Prostate gland (tissue), 2 donors: ENCODE data around the gene CAB39L. TPM values are rescaled to one million over a fixed set of nuclear protein-coding genes. Genes with fewer than 3 reads are reported as not detected.

Experiments used
- DNase-seq: peaks from one replicate; pipeline ENCODE4 v3.0.0-alpha.2; 2019; ENCODE audit warnings: low spot score
- H3K27ac ChIP-seq, 2 donors: fragments of 200-600 bp; sonication (generic); 2 replicates each; pipeline ENCODE4 v1.5.1; 2017 to 2019
- H3K27me3 ChIP-seq: fragments of 200-600 bp; sonication (generic); replicated peaks from 2 replicates; pipeline ENCODE4 v1.5.1; 2019; ENCODE audit not compliant: insufficient read depth
- H3K36me3 ChIP-seq, 2 donors: fragments of 200-600 bp; sonication (generic); 1 replicate in 1 of 2; 2 replicates in 1 of 2; pipeline versions ENCODE4 v1.5.1 to v1.8.1; 2017 to 2019
- H3K4me1 ChIP-seq: fragments of 200-600 bp; sonication (generic); replicated peaks from 2 replicates; pipeline ENCODE4 v1.5.1; 2019
- H3K4me3 ChIP-seq, 2 donors: fragments of 200-600 bp; sonication (generic); 2 replicates each; pipeline ENCODE4 v1.5.1; 2017 to 2019
- H3K9me3 ChIP-seq: fragments of 200-600 bp; sonication (generic); 2 replicates; pipeline ENCODE4 v1.5.1; 2017
- POLR2A ChIP-seq: fragments of 450-650 bp; IDR thresholded peaks from one replicate; pipeline ENCODE4 v1.6.1; 2016; ENCODE audit warnings: antibody characterized with exemption, mild to moderate bottlenecking
- POLR2AphosphoS5 ChIP-seq: sonication (generic); formaldehyde crosslinking; IDR thresholded peaks from one replicate; pipeline ENCODE4 v1.6.1; 2017; ENCODE audit warnings: antibody characterized with exemption
- WGBS: methylation state at CpG from one replicate; pipeline ENCODE4 v1.1.5; 2018; 5-methylcytosine and 5-hydroxymethylcytosine counted together
- intact Hi-C: fragments of 100-400 bp; cut with DNase I; formaldehyde crosslinking; loops from one replicate; pipeline ENCODE4 v1.14.2; 2022
- total RNA-seq, 2 donors: library from RNA; depleted of rRNA; stranded (reverse); fragments of >200 nt; gene quantifications; one replicate each; pipeline ENCODE4 v1.1.0, GENCODE V29; 2016
- TF ChIP-seq, protein P1 (sequence below), 4 experiments: fragments of 200-600 bp in 2 of 4; fragments of 450-650 bp in 2 of 4; sonication (generic) in 2 of 4; IDR thresholded peaks; 1 replicate in 3 of 4; 2 replicates in 1 of 4; pipeline ENCODE4 v1.5.1; 2016 to 2019; ENCODE audit warnings: antibody characterized with exemption in 4 of 4, mild to moderate bottlenecking in 2 of 4, moderate library complexity in 2 of 4

Gene CAB39L
- total RNA-seq, 2 donors from 2014 or later, result 43.9 to 96.5 TPM

GRCh38 chr13:49279885-49280284 is 164.0 kb downstream of the CAB39L start:
- no peaks in the 10 kb centered on the region for H3K9me3 ChIP-seq
- no peaks in the 10 kb centered on the region for H3K27me3 ChIP-seq
- no peaks in the 10 kb centered on the region for H3K4me1 ChIP-seq
- intact Hi-C loops, result loop anchor here (10.0 kb wide), 1 partner anchor 525 kb away; no protein-coding TSS in a partner anchor
- H3K4me3 ChIP-seq, result no peak overlapping the region
- no peak for TF ChIP-seq POLR2A
- TF ChIP-seq, protein P1, sequence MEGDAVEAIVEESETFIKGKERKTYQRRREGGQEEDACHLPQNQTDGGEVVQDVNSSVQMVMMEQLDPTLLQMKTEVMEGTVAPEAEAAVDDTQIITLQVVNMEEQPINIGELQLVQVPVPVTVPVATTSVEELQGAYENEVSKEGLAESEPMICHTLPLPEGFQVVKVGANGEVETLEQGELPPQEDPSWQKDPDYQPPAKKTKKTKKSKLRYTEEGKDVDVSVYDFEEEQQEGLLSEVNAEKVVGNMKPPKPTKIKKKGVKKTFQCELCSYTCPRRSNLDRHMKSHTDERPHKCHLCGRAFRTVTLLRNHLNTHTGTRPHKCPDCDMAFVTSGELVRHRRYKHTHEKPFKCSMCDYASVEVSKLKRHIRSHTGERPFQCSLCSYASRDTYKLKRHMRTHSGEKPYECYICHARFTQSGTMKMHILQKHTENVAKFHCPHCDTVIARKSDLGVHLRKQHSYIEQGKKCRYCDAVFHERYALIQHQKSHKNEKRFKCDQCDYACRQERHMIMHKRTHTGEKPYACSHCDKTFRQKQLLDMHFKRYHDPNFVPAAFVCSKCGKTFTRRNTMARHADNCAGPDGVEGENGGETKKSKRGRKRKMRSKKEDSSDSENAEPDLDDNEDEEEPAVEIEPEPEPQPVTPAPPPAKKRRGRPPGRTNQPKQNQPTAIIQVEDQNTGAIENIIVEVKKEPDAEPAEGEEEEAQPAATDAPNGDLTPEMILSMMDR (IDR thresholded peaks at IDR 0.05), result no peak
- TF ChIP-seq POLR2AphosphoS5, result no peak
- no peak overlapping the region for H3K27ac ChIP-seq
- no peaks in the 10 kb centered on the region for H3K36me3 ChIP-seq
- no peak for DNase-seq

GRCh38 chr13:49279112-49279511 is 164.8 kb downstream of the CAB39L start:
- DNase-seq, result no peak
- Histone ChIP-seq H3K9me3 (no peaks in the 10 kb centered on the region), H3K27me3 (no peaks in the 10 kb centered on the region), H3K4me3 (no peak overlapping the region), H3K27ac (no peak overlapping the region), H3K4me1 (no peaks in the 10 kb centered on the region), H3K36me3 (no peaks in the 10 kb centered on the region)
- intact Hi-C loops, result loop anchor here (10.0 kb wide), 1 partner anchor 524 kb away; no protein-coding TSS in a partner anchor
- 69% methylated on average over 5 of the region's 5 CpGs for WGBS
- TF ChIP-seq POLR2AphosphoS5, result no peak
- TF ChIP-seq POLR2A, result no peak
- TF ChIP-seq, protein P1 (IDR thresholded peaks at IDR 0.05), result no peak

DNA sequence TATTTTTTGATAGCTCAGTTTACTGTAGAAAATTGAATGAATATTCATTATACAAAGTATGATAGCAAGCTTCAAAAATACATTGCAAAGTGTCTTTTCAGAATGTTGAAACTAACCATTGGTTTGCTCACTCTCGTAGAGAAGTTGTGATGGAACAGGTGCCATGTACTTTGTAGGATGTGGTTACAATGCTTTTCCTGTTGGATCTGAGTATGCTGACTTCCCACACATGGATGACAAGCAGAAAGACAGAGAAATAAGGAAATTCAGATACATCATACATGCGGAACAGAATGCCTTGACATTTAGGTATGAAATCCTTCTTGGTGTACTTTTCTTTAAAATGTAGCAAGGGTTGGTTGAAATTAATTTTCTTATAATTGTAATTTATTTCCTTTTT is 165.7 kb downstream of the CAB39L start:
- Histone ChIP-seq H3K27ac (no peak overlapping the region), H3K27me3 (no peaks in the 10 kb centered on the region), H3K4me1 (no peaks in the 10 kb centered on the region), H3K4me3 (no peak overlapping the region), H3K9me3 (no peaks in the 10 kb centered on the region), H3K36me3 (no peaks in the 10 kb centered on the region)
- intact Hi-C loops, result loop anchor here (10.0 kb wide), 1 partner anchor 523 kb away; no protein-coding TSS in a partner anchor
- DNase-seq, result no peak
- 90% methylated on average over 2 of the region's 2 CpGs for WGBS
- TF ChIP-seq POLR2A (no peak), POLR2AphosphoS5 (no peak)
- TF ChIP-seq, protein P1 (IDR thresholded peaks at IDR 0.05), result no peak

- 42% methylated on average over 2 of the region's 2 CpGs for WGBS
- no peak for DNase-seq
- no peaks in the 10 kb centered on the region for H3K27me3 ChIP-seq
- no peaks in the 10 kb centered on the region for H3K36me3 ChIP-seq
- H3K4me1 ChIP-seq, result no peaks in the 10 kb centered on the region
- intact Hi-C loops, result loop anchor here (10.0 kb wide), 1 partner anchor 517 kb away; no protein-coding TSS in a partner anchor
- H3K27ac ChIP-seq, result no peak overlapping the region
- H3K4me3 ChIP-seq, result no peak overlapping the region
- no peaks in the 10 kb centered on the region for H3K9me3 ChIP-seq
- TF ChIP-seq, protein P1 (IDR thresholded peaks at IDR 0.05), result no peak
- TF ChIP-seq POLR2AphosphoS5 (no peak), POLR2A (no peak)
These were observed 171.6 kb downstream of the CAB39L start for GRCh38 chr13:49272296-49272695.

- Histone ChIP-seq H3K9me3 (no peaks in the 10 kb centered on the region), H3K27ac (no peak overlapping the region), H3K4me3 (no peak overlapping the region), H3K27me3 (no peaks in the 10 kb centered on the region), H3K4me1 (no peaks in the 10 kb centered on the region), H3K36me3 (no peaks in the 10 kb centered on the region)
- intact Hi-C loops, result loop anchor here (10.0 kb wide), 1 partner anchor 516 kb away; no protein-coding TSS in a partner anchor
- TF ChIP-seq, protein P1 (IDR thresholded peaks at IDR 0.05), result no peak
- no peak for TF ChIP-seq POLR2AphosphoS5
- TF ChIP-seq POLR2A, result no peak
- DNase-seq, result no peak
- WGBS, result 86% methylated on average over 1 of the region's 1 CpG
These were observed 172.6 kb downstream of the CAB39L start for GRCh38 chr13:49271264-49271663.
